Smooth muscle cell (in vitro differentiated cells): ENCODE results near the gene ERF. TPM values are rescaled to one million over a fixed set of nuclear protein-coding genes. Genes with fewer than 3 reads are reported as not detected.

Experiments used
- DNase-seq: peaks from one replicate; lab custom pipeline; 2025; ENCODE audit not compliant: unreplicated experiment; lab: John Stamatoyannopoulos, UW
- H2AFZ ChIP-seq: fragments of 200-600 bp; sonication (generic); 2 replicates; pipeline ENCODE4 v1.6.0; 2016; ENCODE audit warnings: antibody characterized with exemption, low read depth, mild to moderate bottlenecking
- H3F3A ChIP-seq: fragments of 200-600 bp; sonication (generic); 2 replicates; pipeline ENCODE4 v1.6.0; 2017; ENCODE audit warnings: antibody characterized with exemption, low read depth
- H3K27ac ChIP-seq: fragments of 200-600 bp; sonication (generic); 2 replicates; pipeline ENCODE4 v1.5.1; 2016; ENCODE audit warnings: low read depth, mild to moderate bottlenecking
- H3K27me3 ChIP-seq: fragments of 200-600 bp; sonication (generic); 2 replicates; pipeline ENCODE4 v1.6.1; 2016; ENCODE audit warnings: low read depth, mild to moderate bottlenecking
- H3K36me3 ChIP-seq: fragments of 200-600 bp; sonication (generic); 2 replicates; pipeline ENCODE4 v1.5.1; 2016; ENCODE audit warnings: low read depth
- H3K4me1 ChIP-seq: fragments of 200-600 bp; sonication (generic); 2 replicates; pipeline ENCODE4 v1.5.1; 2016; ENCODE audit warnings: low read depth
- H3K4me2 ChIP-seq: fragments of 200-600 bp; sonication (generic); 2 replicates; pipeline ENCODE4 v1.6.0; 2016; ENCODE audit warnings: mild to moderate bottlenecking
- H3K4me3 ChIP-seq: fragments of 200-600 bp; sonication (generic); 2 replicates; pipeline ENCODE4 v1.5.1; 2016; ENCODE audit warnings: mild to moderate bottlenecking
- H3K79me2 ChIP-seq: fragments of 200-600 bp; sonication (generic); 2 replicates; pipeline ENCODE4 v1.6.0; 2016; ENCODE audit warnings: low read depth, mild to moderate bottlenecking
- H3K9ac ChIP-seq: fragments of 200-600 bp; sonication (generic); 2 replicates; pipeline ENCODE4 v1.6.0; 2016; ENCODE audit warnings: low read depth
- H3K9me3 ChIP-seq: fragments of 200-600 bp; sonication (generic); replicated peaks from 2 replicates; pipeline ENCODE4 v1.5.1; 2016; ENCODE audit warnings: low read depth
- H4K20me1 ChIP-seq: fragments of 200-600 bp; sonication (generic); 2 replicates; pipeline ENCODE4 v1.6.0; 2016; ENCODE audit warnings: low read depth
- WGBS: methylation state at CpG from one replicate; pipeline ENCODE4 v1.1.7; 2016; ENCODE audit warnings: low lambda C conversion rate; 5-methylcytosine and 5-hydroxymethylcytosine counted together
- polyA plus RNA-seq: library from polyadenylated mRNA; unstranded; fragments of >200 nt; fragmentation: Nextera tagmentation; extraction: Ambion mirVana; gene quantifications from 2 replicates; pipeline ENCODE4 v1.2.1, GENCODE V29; 2016
- total RNA-seq: library from RNA; depleted of rRNA; stranded (reverse); fragments of >200 nt; gene quantifications from 2 replicates; pipeline ENCODE4 v1.2.3, GENCODE V29; 2014
- TF ChIP-seq, protein P1 (sequence below): fragments of 200-600 bp; sonication (generic); IDR thresholded peaks from 2 replicates; pipeline ENCODE4 v1.5.1; 2017; ENCODE audit warnings: borderline replicate concordance, mild to moderate bottlenecking, antibody characterized with exemption; ENCODE audit not compliant: insufficient read depth, poor library complexity, severe bottlenecking

The ERF gene
- total and polyA plus RNA-seq, 2 experiments from 2014 or later, result 14.9 to 20.5 TPM

DNA sequence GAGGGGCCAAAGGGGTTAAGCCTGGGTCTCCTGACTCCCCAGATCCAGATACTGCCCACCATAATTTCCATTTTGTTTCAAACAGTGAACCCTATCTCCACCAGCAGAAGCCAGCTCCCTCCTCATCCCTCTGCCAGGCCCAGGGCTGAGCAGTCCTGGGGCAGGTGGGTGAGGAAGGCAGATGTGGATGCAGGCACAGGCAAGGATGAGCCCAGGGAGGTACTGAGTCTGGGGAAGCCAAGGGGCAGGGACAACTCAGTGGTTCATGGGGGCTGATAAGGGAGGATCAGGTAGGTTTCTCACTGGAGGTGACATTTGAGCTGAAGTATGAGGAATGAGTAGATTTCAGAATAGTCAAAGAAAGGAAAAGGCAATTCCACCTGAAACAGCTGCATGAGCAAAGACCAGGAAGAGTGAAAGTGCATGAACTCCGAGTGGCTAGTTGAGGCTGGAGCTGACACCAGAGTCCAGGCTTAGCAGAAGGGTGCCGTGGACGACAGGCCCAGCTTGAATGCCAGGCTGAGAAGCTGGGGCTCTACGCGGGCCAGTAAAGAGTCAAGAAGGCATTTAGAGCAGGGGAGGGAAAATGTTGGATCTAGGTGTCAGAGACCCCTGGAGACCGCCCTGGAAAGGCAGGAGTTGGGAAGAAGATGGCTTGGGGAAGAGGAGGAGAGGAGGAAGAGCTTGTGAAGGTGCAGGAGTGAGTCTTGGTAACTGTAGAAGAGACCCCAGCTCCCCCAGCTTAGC, 24.4 kb upstream of the ERF start:
- H3K79me2 ChIP-seq, result peaks cover 20% of the 10 kb centered on the region
- TF ChIP-seq, protein P1, sequence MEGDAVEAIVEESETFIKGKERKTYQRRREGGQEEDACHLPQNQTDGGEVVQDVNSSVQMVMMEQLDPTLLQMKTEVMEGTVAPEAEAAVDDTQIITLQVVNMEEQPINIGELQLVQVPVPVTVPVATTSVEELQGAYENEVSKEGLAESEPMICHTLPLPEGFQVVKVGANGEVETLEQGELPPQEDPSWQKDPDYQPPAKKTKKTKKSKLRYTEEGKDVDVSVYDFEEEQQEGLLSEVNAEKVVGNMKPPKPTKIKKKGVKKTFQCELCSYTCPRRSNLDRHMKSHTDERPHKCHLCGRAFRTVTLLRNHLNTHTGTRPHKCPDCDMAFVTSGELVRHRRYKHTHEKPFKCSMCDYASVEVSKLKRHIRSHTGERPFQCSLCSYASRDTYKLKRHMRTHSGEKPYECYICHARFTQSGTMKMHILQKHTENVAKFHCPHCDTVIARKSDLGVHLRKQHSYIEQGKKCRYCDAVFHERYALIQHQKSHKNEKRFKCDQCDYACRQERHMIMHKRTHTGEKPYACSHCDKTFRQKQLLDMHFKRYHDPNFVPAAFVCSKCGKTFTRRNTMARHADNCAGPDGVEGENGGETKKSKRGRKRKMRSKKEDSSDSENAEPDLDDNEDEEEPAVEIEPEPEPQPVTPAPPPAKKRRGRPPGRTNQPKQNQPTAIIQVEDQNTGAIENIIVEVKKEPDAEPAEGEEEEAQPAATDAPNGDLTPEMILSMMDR, result no peak
- H3K4me1 ChIP-seq, result peaks cover 38% of the 10 kb centered on the region

GRCh38 chr19:42278452-42279154, 23.7 kb upstream of the ERF start:
- TF ChIP-seq, protein P1, result no peak
- H3K79me2 ChIP-seq, result peaks cover 25% of the 10 kb centered on the region
- no peak for DNase-seq
- no peaks in the 10 kb centered on the region for H3K27me3 ChIP-seq
- H3K9me3 ChIP-seq, result no peaks in the 10 kb centered on the region
- no peaks in the 10 kb centered on the region for H3K36me3 ChIP-seq
- H3F3A ChIP-seq, result peaks cover 36% of the 10 kb centered on the region
- 89% methylated on average over 5 of the region's 5 CpGs for WGBS
- H3K27ac ChIP-seq, result peak overlapping the region; percentile 97
- H3K4me3 ChIP-seq, result no peak overlapping the region
- H3K9ac ChIP-seq, result no peak overlapping the region
- H4K20me1 ChIP-seq, result peaks cover 36% of the 10 kb centered on the region
- H2AFZ ChIP-seq, result no peak overlapping the region
- peaks cover 38% of the 10 kb centered on the region for H3K4me1 ChIP-seq
- H3K4me2 ChIP-seq, result peak overlapping the region; percentile 95

More for the DNA sequence above, 24.4 kb upstream of the ERF start:
- 22% methylated on average over 6 of the region's 6 CpGs for WGBS
- Histone ChIP-seq H3K9ac (peak overlapping the region; percentile 86), H4K20me1 (peaks cover 36% of the 10 kb centered on the region), H3K4me3 (peak overlapping the region; percentile 94), H3F3A (peaks cover 36% of the 10 kb centered on the region), H3K27me3 (no peaks in the 10 kb centered on the region), H2AFZ (no peak overlapping the region), H3K4me2 (peak overlapping the region; percentile 95), H3K36me3 (no peaks in the 10 kb centered on the region), H3K9me3 (no peaks in the 10 kb centered on the region), H3K27ac (peak overlapping the region; percentile 97)
- no peak for DNase-seq

DNA sequence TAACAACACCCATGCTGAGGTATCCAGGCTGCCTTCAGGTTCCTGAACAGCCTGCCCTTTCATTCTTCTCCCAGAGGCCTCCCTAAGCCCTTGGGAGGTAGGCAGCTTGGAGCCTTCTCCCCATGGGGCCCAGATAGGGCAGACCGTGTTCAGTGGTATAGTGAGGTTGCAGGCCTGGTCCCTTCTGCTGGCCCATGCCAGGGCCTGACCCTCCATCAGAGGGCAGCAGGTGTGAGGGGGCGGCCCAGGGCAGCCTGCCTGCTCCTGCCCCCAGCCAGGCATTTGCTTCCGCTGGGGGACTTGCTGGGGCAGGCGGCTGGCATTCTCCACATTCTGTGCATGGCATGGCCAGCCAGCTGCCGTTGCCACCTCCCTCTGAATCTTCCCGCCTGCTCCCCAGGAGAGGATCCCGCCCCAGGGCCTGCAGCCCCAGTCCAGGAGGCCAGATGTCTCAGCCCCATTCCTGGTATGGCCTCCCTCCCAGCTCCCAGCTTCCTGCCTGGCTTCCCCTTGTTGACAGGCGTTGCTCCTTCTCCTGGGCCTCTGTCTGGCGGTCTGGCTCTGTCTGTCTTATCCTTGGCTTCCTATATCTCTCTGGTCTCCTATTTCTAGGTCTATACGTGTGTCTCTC, 23.0 kb upstream of the ERF start:
- H3K27ac ChIP-seq, result peak overlapping the region; percentile 38
- peaks cover 26% of the 10 kb centered on the region for H3K79me2 ChIP-seq
- H3K4me1 ChIP-seq, result peaks cover 34% of the 10 kb centered on the region
- no peak overlapping the region for H3K4me3 ChIP-seq
- no peak overlapping the region for H2AFZ ChIP-seq
- peaks cover 36% of the 10 kb centered on the region for H4K20me1 ChIP-seq
- H3K4me2 ChIP-seq, result peak overlapping the region; percentile 32
- no peaks in the 10 kb centered on the region for H3K9me3 ChIP-seq
- H3K9ac ChIP-seq, result no peak overlapping the region
- H3K27me3 ChIP-seq, result no peaks in the 10 kb centered on the region
- H3F3A ChIP-seq, result peaks cover 33% of the 10 kb centered on the region
- H3K36me3 ChIP-seq, result no peaks in the 10 kb centered on the region
- no peak for DNase-seq
- TF ChIP-seq, protein P1, result no peak
- WGBS, result 48% methylated on average over 10 of the region's 10 CpGs
